HG03354 (cell line): ENCODE measurements around the gene CHERP.
"Not testable (repeated sequence)": the region's sequence is repeated elsewhere in the genome, so short reads cannot be mapped to it uniquely, and the experiment has no call there.

Experiments used
- ATAC-seq: cut with Tn5 transposase; IDR thresholded peaks from one replicate; pipeline ENCODE4 v1.9.1; 2021; ENCODE audit warnings: mild to moderate bottlenecking; ENCODE audit not compliant: unreplicated experiment, poor library complexity, severe bottlenecking

CHERP gene

DNA sequence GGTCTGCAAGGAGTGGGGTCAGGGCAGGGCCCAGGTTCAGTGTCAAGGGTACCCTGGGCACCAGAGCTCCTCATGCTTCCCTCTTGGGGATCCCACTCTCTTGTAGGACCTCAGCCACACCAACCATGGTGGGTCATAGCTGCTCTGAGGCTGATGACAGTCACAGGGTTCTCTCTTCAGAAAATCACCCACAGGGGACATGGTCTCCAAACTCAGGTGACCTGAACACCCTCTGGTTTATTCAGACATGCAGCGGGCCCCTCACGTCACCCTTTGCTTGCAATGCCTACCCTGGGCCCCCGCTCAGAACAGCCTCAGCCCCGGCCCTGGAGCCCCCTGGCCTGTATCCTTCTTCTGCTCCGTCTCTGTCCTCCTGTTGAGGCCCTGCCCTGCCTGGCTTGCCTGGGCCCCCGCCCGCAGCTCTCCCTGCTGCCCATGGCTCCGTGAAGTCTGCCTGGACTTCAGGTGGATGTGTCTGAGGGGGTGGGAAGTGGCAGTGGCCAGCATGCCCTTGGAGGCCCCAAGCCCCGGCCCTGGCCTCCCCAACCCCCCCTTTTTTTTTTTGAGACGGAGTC lies 20.4 kb downstream of the CHERP start:
- no peak for ATAC-seq

DNA sequence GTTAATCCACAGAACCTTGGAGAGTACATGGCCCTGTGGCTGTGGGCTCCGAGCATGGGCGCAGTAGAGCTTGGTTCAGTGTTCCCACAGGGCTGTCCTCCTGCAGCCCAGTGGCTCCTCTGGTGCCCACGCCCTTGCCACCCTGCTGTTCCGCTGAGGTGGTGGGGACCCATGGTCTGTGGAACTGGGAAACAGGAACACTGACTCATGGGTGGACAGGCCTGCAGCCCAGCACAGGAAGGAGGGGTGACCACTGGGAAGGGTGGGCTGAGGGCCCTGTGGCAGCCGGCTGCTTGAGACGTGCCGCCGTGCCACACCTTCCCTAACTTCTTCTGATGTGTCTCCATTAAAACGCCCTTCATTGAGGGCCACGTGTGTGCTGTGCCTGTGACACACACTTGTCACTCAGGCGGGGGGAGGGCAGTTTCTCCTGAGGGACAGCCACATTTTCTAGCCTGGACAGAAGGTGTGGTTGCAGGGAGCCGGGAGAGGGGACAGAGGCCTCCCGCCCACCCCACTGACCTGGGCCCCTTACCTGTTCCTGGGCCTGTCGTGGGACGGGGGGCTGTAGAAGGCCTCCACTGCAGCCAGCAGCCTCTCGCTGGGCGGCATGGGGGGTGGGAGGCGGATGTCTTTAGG lies 21.1 kb downstream of the CHERP start:
- ATAC-seq = no peak

DNA sequence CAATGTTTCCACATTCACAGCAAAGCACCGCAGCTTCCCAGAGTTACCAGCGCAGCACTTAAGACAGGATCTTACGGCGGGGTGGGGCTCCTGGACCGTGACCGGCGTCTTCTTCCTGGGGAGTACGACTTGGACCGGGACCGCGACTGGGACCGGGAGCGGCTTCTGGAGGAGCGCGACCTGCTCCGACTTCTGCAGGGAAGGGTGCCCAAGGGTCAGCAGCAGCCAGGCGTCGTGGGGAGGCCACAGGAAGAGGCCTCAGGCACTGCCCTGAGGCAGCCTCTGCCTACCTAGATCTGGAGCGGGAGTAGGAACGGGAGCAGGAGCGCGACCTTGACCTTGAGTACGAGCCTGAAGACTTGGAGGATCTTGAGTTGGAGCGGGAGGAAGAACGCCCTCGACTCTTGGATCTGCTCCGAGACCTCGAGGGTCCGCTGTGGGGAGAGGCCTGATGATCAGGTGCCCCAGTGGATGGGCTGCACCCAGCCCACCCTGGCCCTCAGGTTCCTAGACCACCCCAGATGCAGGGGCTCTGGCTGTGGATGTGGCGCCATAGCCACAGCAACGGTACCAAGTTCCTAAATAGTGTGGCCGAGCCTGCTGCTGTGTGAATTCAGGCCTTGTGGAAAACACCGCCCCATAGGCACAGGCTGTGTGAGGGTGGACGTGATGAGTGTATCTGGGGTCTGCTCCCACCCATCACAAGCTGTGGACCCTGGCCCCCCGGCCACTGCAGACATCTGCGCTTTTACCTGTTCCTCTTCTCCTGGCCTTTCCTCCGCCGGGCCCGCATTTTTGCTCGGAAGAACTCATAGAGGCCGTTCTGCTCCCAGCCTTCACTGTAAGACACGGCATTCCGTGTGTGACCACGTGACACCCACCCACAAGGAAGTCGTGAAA lies 21.9 kb downstream of the CHERP start:
- no peak for ATAC-seq

DNA sequence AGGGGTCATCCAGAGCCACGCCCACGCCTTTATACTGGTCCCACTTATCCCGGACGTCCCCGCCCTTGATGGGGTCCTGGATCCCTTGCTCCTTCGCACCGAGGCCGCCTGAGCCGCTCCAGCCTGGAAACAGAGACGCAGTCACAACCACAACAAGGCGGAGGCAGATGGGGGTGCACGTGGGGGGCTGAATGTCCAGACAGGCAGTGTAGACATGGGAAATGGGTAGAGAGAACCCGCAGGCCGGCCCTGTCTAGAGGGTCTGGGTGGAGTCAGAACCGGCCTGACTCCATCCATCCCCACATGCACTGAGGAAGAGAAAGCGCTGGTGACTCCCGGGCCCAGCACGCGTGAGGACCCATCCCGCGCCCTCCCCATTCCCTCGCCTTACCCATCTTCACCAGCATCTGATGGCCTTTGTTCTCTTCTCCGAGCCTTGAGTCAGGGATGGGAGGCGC lies 23.0 kb downstream of the CHERP start:
- ATAC-seq = no peak

DNA sequence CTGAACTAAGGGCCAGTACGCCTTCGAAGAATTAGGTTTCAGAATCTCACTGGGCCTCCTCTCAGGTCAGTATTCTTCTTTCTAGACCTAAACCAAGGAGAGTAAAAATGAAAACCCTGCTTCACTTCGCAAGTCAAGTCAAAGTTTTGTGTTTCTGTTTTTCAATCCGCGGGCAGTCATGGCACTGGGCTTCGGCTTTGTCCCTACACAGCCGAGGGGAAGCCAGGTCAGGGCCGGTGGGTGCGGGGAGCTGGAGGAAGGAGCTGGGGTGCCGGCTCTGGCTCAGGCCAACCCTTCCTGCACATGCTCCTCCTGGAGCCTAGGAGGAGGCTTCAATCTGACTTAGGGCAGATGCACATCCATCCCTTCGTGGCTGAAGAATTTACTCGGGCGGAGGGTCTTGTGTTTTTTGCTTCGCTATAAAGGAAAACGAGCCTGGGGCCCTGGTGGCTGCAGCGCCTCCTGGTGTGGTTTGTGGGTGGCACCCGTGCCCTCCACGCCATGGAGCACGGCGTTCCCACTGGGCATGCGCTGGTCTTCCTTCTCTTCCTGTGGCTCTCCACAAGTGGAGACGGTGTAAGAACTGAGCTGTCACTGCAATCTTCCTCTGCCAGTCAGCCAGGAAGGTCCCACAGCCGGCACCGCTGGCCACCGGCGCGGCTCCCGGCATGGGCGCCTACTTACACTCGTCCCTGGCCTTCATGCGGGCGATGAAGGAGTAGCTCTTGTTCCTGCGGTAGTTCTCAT lies 23.6 kb downstream of the CHERP start:
- no peak for ATAC-seq

DNA sequence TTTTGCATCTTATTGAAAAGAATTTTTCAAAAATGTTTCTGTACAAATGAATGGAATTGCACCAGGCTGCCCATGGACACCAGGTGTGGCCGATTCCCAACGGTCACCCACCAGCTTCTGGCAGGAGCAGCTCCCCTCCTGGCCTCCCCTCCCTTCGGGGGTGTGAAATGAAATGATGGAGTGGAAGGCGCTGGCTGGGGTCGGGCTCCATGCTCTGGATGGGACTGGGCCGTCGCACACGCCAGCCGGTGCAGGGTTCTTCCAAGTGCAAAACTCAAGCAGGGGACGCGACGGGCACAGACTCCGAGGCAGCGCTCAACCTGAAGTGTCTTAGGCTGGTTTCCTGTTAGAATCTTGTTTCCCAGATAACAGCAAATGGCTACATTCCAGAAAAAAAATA lies 24.2 kb downstream of the CHERP start:
- ATAC-seq = no peak

DNA sequence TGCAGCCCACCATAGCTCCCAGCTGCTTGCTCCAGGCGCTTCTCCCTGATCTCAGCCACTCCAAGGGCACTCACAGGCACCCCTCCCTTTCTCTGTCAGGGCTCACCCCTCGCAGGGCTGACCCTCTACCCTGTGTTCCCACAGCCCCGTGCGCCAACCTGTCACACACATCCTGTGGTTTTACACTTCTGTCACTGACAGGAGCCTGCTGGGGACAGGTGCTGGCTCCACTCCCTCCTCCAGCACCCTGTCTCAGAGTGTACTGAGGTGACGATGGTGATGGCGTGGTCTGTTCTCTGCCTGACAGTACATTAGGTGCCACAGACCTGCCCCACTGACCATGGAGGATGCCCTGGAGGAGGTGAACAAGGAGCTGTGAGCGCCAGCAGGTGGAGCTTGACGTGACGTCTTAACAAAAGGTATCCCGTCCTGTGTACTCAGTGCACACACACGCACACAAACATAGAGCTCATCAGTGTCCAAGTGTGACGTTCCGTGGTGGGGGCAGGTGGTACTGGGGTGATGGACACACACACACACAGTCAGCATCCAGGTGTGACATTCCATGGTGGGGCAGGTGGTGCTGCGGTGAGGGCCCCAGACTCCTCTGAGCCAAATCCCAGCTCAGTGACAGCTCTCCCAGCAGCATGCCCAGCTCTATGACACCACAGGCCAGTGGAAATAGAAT lies 25.2 kb downstream of the CHERP start:
- no peak for ATAC-seq

DNA sequence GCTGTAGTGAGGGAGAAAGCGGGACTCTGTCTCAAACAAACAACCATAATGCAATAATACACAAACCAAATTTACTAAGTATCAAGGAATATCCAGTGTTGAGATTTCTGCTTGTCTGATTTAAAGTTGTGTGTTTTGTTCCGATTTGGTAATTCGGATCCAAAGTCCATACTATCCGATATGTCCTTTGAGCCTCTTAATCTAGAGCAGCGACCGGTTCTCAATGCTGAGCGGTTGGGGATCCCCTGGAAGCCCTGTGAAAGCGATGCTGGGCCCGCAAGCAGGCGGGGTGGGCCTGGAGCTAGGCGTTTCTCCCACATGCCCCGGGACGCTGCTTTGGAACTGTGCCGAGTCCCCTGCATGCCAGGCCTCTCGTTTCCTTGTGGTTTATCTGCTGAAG lies 25.9 kb downstream of the CHERP start:
- no peak for ATAC-seq

DNA sequence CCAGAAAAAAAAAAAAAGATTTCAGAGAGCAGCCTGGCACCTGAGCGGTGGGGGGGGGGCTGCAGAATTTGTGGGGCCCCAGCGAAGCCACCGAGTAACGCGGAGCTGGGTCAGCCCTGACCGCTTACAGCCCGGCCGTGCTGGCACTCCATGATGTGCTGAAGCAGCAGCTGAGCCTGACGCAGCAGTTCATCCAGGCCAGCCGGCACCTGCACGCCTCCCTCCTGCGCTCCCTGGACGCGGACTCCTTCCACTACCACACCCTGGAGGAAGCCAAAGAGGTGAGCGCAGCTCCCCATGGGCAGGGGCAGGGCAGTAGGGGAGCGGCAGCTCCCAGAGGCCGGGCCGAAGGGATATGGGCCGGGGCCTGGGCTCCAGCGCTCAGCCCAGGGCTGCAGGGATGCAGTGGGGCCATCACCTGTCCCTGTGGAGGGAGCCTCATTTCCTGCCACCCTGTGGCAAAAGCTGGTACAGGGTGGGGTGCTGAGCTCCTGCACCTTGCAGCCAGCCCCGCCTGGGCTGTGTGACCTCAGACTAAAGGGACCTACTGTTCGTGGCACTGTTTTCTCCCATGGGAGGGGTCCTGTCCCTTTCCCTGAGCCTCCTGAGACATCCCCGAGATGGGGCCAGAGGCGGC lies 27.7 kb downstream of the CHERP start:
- ATAC-seq = no peak

DNA sequence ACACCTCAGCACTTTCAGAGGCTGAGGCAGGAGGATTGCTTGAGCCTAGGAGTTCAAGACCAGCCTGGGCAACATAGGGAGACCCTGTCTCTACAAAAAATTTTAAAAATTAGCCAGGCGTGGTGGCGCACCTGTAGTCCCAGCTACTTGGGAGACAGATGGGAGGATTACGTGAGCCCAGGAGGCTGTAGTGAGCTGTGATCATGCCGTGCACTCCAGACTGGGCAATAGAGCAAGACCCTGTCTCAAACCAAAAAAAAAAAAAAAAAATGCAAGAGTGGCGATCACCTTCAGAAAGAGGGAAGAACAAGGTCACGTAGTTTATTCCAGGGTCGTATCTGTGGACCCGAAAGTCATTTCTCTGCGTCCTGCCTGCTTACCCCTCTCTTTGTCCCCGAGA lies 29.6 kb downstream of the CHERP start:
- not testable (repeated sequence) for ATAC-seq

DNA sequence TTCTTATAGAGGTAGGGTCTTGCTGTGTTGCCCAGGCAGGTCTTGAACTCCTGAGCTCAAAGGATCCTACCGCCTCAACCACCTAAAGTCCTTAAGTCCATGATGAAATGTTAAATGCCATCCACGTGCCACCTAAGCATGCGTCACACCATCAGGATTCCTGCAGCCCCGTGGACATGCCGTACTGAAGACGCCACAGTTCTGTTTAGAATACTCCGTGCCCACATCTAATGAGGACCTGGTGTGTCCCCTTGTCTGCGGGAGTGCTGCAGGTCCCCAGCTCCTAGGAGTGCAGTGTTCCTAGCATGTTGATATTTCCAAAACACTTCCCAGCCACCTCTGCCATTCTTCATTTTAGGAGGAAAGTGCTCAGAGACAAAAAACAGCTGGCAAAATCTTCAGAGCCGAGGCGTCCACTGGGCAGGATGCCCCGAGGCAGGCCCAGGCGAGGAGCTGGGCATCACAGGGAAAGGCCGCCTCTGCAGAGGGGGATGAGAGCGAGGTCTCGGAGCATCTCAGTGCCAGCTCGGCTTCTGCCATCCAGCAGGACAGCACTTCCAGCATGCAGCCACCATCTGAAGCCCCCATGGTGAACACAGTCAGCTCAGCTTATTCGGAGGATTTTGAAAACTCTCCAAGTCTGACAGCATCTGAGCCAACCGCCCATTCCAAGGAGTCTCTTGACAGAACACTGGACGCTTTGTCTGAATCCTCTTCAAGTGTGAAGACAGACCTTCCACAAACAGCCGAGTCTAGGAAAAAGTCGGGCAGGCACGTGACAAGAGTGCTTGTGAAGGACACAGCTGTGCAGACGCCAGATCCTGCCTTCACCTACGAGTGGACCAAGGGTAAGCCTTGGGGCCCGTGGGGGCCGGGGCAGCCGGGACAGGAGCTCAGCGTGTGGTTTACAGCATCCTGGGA lies 32.8 kb downstream of the CHERP start:
- no peak for ATAC-seq

DNA sequence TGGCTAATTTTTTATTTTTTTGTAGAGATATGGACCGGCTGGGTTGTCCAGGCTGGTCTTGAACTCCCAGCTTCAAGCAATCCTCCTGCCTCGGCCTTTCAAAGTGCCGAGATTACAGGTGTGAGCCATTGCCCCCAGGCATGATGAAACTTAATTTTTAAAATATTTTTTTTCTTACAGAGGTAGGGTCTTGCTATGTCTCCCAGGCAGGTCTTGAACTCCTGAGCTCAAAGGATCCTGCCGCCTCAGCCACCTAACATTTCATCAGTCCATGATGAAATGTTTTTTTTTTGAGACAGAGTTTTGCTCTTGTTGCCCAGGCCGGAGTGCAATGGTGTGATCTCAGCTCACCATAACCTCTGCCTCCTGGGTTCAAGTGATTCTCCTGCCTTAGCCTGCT lies 33.7 kb downstream of the CHERP start:
- ATAC-seq = no peak

DNA sequence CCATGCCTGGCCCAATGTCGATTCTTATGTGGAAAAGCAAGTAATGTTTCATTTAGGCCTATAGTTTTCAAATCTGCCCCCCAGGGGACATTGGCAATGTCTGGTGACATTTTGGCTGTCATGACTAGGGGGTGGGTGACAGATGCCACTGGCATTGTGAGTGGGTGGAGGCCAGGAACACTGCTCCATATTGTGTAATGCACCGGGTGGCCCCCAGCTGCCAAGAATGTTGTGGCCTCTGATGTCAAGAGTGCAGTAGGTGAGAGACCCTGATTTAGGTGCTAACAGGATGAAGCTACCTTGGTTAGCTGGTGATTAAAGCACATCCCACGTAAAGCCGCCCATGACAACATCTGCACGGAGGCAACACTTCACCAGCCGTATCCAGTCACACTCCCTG lies 35.3 kb downstream of the CHERP start:
- ATAC-seq = no peak

DNA sequence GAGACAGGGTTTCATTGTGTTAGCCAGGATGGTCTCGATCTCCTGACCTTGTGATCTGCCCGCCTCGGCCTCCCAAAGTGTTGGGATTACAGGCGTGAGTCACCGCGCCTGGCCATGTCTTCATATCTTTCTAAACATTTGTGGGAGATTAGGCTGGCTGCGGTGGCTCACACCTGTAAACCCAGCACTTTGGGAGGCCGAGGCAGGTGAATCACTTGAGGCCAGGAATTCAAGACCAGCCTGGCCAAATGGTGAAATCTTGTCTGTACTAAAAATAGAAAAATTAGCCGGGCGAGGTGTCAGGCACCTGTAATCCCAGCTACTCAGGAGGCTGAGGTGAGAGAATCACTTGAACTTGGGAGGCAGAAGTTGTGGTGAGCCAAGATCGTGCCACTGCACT lies 36.1 kb downstream of the CHERP start:
- not testable (repeated sequence) for ATAC-seq

DNA sequence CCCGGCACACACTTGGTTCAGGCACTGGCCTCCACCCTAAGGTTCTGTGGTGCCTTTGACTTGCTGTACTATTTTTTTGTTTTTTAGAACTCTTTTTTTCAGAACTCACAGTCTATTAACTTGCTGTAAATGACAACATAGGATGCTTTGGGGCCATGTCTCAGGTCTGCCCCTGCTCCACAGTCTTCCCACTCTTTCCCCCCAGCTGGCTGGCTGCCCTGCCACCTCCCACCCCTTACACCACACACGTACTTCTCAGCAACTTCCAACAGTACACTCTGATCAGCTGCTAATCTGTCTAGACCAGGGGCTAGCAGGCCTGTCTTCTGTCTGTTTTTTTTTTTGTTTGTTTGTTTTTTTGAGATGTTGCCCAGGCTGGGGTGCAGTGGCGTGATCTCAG lies 38.0 kb downstream of the CHERP start:
- ATAC-seq = no peak

DNA sequence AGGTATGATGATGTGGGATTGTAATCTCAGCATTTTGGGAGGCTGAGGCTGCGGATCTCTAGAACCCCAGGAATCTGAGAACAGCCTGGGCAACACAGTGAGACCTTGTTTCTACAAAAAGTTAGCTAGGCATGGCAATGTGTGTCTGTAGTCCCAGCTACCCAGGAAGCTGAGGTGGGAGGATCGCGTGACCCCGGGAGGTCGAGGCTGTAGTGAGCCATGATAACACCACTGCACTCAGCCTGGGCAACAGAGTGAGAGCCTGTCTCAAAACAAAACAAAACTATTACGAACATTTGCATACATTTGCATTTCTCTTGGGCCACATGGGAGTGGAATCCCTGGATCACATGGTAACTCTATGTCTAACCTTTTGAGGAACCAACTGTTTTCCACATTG lies 44.4 kb downstream of the CHERP start:
- ATAC-seq = no peak

DNA sequence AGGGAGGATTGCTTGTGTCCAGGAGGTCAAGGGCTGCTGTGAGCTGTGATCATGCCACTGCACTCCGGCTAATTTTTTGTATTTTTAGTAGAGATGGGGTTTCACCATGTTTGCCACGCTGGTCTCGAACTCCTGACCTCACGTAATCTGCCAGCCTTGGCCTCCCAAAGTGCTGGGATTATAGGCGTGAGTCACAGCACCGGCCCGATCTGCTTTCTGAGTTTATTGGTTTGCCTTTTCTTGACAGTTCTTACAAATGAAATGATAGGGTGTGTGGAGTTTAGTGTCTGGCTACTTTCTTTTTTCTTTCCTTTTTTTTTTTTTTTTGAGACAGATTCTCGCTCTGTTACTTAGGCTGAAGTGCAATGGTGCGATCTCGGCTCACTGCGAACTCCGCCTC lies 45.2 kb downstream of the CHERP start:
- no peak for ATAC-seq

DNA sequence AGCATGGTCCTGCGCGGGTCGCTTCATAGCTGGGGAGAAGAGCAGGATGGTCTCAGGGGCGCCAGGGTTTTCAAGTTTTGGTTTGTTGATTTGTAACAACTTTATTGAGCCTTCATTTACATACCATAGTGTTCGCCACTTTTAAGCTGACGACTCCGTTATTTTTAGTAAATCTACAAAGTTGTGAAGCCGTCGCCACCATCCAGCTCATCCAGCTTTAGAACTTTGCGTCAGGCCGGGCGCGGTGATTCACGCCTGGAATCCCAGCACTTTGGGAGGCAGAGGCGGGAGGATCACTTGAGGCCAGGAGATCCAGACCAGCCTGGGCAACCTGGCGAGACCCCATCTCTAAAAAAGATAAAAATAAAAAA lies 45.6 kb downstream of the CHERP start:
- ATAC-seq = no peak
